Measurements from ENCODE around the gene MICAL2. TPM values are rescaled to one million over a fixed set of nuclear protein-coding genes. Genes with fewer than 3 reads are reported as not detected.

The MICAL2 gene
- total RNA-seq, 1 donor from 2014 or later, result 406 TPM

DNA sequence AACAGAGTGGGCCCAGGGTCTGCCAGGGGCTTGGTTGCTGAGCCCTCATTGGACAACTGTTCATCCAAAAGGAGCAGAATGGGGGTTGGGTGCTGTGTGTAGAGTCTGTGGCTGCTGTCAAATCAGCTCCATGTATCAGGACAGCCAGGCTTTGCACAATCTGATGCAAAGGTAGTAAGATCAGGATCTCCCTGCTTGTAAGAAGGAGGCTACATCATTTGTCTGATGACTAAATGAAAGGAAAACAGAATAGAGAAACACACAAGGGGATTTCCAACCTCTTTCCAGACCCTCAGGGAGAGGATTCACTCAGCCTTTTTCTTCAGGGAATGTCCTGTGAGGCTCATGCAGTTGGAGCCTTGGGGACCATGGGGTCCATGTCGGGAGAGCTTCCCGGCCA lies 7.2 kb downstream of the MICAL2 start:
- no peak for DNase-seq (ENCODE audit: low read depth, low spot score)

DNA sequence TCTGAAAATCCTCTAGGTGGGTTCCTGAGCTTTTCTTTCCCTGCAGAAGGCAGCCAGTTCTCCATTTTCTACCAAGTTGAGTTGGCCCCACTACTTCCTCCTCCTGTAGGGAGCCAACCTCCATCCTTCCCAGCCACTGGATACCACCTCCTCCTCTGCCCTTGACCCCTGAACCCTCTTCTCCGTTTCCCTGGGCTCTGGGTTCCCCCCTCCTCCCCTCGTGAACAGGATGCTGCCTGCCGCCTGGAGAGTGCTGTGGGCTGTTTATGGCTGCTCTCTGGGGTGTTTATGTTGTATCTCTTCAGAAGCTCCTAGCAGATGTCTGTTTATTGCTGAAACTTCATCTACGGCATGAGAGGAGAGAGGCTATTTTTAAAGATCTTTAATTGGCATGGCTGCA lies 8.6 kb downstream of the MICAL2 start:
- DNase-seq (ENCODE audit: low read depth, low spot score), result no peak

DNA sequence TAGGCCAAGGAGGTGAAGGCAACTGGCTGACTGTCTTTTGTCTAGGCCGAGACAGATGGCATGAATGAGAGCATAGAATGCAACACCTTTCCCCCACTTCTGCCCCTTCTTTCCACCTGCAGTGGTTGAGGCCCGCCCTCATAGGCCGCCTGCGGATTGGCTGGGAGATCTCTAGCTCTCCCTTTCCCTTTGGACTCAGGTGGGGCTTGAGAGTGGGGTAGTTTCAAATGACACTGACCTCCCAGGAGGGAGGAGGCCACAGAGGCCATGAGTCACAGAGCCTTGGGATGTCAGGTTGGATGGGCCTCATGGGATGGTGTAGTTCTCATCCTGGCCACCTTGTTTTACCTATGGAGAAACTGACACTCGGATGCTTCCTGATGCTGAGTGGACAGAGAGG lies 9.1 kb downstream of the MICAL2 start:
- no peak for DNase-seq (ENCODE audit: low read depth, low spot score)

DNA sequence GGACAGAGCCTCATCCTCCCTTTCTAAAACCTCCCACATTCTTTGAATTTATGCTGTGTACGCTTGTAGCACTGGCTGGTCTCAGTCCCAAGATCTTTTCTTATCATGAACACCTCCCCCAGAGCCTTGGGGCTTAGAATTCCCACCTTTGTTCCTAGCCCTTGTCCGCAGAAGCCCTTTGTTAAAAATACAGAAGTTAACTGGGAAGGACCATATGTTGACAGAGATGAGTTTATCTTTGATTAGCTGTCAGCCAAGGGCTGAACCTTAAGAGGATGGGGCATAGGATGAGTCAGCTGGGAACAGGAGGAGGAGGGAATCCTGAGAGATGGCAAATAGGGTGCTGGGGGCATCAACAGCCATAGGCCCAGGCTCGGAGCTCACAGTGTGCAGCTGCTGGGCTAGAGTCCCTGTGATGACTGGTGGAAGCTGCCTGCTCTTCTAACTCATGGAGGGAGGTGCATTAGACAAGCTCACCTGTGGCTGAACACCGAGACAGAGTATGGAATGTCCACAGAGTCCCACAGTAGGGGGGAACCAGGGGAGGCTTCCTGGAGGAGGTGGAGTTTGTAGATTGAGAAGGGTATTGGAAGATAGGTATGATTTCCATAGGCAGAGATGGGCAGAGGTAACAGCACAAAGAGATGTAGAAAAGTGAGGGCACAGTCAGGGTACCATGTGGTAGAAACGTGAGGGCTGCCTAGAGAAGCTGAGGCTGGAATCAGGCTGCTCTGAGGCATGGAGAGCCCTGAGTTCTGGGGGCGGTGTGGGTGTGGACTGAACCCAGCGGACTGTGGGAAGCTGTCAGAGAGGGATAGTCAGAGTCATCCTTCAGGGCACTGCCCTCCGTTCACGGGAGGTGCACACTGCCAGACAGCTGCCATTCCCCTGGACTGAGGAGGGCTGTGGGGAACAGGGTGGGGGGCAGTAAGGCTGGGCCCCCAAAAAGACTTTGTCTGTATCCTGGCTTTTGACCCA lies 9.9 kb downstream of the MICAL2 start:
- no peak for DNase-seq (ENCODE audit: low read depth, low spot score)

DNA sequence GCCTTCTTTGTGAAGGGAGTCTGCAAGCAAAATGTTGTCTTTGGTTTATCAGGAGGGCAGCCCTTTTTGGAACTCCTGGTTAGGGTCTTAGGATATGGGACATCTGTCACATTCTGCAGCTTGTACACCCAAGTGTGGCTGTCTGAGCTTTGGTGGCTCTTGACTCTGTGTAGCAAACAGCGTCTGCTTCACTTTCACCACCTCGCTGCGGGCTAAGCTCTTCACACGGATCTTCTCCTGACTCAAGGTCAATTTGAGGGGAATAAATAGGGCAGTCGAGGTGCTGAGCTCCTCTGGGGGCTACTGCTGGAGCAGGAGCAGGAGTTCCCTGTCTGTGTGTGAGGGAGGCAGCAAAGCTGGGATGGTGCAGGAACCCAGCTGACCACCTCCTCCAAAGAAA lies 10.6 kb downstream of the MICAL2 start:
- no peak for DNase-seq (ENCODE audit: low read depth, low spot score)

DNA sequence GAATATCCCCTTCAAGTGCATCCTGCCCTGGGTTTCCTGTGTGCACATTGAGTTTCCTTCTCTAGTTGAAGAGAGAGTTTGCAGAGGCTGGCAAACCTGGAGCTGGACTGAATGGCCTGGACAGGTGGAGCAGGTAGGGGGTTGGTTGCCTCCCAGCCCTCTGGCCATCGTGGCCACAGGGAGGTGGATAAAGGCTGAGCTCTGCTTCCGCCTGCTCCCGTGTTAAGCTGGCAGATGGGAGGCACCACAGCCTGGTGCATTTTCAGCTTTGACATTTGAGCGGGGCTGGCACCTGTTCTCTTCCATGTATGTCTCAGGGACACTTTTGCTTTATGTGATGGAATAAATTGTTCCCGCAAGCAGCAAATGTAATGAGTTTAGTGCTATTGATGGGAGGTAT lies 11.1 kb downstream of the MICAL2 start:
- DNase-seq (ENCODE audit: low read depth, low spot score), result no peak

DNA sequence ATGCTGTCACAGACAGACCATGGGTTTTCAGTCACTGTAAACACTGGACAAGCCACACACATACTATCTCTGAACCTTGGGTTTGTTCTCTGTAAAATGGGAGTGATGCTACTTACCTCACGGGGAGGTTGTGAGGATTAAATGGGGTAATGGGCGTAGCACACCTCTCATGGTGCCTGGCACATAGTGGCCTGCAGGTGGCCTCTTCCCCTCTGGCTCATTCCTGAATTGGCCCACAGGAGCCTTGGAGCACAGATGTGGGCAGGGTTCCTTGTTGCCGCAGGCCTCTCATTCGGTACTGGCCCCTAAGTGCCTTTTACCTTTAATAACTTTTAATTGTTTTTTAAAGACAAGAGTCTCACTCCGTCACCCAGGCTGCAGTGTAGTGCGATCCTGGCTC lies 11.7 kb downstream of the MICAL2 start:
- DNase-seq (ENCODE audit: low read depth, low spot score), result no peak

DNA sequence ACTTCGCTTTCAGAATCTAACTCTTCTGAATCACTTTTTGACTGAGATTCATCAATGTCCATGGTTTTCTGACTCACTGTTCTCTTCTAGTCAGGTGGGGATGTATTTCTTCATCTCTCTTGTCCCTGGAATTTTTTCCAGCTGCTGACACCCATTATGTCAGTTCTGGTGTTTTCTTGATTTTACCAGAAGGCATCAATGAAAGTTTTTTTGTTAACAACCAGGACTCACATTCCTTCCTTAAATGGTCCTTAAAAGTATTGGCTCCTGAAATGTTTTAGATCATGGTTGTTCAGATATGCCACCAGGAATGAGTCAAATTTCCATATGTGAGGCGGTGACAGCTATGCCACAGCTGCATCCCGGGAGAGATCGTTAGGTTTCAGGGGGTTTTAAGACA lies 12.9 kb downstream of the MICAL2 start:
- DNase-seq (ENCODE audit: low read depth, low spot score), result no peak

DNA sequence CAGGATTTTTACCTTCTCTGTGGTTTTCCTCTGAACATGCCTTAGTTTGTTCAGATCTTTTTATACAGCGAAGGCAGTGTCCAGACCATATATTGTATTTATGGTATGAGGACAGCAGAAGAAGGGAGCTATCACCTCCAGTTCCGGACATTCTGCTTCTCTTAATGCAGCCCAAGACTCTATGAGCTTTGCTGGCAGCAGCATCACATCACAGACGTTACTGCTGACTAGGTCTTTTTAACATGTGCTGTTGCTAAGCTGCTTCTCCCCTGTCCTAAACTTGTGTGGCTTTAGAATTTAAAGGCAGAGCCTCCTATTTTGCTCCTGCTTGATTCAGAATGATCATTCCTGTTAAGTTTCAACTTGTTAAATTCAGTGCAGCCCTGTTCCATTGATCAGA lies 13.4 kb downstream of the MICAL2 start:
- DNase-seq (ENCODE audit: low read depth, low spot score), result no peak

DNA sequence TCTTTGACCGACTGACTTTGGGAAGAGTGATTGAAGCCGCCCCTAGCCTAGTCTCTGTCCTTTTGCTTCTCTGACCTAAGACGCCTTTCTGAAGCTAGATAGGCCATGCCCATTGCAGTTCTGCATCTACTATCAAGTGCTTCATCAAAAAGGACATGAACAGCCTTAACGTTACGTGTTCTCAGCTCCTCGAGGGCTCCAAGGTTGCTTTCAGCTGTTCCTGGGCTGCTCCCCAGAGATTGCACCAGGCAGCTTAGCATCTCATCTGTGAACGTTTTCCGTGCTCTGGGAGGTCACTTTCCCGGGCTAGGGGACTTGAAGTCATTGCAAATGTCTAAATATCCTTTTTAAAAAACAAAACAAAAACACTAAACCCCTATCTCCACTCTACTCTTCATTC lies 13.9 kb downstream of the MICAL2 start:
- DNase-seq (ENCODE audit: low read depth, low spot score), result no peak

DNA sequence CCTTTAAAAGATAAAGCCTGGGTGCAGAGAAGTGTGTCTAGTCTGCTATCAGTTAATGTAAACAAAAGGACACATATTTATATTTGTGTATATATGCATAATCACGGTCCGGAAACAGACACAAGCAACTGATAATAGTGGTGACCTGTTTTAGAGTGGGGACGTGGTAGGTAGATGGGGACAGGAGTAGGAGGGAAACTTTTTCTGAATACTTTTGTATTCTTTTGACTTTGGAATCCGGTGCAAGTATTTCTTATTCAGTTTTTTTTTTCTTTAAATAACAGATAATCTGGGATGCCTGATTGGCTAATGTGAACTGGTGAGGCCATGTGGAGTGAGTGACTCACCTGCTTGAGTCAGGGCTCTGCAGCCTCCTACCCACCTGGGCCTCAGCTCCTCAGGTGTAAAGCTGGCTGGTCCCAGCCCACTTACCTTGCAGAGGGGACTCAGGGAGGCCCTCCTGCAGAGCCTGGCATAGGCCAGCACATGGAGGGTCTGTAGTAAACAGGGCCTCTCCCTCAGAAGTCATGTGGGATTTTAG lies 15.3 kb downstream of the MICAL2 start:
- no peak for DNase-seq (ENCODE audit: low read depth, low spot score)

DNA sequence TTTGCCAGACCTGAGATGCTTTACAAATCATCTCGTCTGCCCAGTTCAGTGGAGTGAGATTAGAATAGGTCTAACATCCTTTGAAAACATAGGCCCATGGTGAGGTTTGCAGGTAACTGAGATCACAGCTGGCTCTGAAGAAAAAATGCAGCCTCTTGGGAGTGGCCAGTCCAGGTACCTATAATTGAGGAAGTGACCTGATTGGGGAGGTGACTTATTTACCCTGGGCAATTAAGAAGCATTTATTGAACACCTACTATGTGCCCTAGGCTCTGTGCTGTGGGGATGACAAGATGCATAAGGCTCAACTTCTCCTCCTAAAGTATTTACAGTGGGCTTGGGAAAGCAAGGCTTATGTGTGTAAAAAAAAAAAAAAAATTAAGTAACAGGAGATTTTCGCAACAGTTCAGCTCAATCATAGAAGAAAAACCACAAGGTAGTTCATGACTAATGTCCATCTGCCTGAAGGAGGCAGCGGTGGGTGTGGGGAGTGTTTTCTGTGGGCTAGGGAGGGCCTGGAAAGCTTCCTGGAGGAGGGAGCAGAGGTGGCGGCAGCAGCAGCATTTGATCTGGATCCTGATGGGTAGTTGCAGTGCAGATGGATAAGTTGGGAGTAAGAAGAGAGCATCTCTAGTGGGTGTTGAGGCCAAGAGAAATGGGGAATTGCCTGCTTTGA lies 16.1 kb downstream of the MICAL2 start:
- no peak for DNase-seq (ENCODE audit: low read depth, low spot score)

DNA sequence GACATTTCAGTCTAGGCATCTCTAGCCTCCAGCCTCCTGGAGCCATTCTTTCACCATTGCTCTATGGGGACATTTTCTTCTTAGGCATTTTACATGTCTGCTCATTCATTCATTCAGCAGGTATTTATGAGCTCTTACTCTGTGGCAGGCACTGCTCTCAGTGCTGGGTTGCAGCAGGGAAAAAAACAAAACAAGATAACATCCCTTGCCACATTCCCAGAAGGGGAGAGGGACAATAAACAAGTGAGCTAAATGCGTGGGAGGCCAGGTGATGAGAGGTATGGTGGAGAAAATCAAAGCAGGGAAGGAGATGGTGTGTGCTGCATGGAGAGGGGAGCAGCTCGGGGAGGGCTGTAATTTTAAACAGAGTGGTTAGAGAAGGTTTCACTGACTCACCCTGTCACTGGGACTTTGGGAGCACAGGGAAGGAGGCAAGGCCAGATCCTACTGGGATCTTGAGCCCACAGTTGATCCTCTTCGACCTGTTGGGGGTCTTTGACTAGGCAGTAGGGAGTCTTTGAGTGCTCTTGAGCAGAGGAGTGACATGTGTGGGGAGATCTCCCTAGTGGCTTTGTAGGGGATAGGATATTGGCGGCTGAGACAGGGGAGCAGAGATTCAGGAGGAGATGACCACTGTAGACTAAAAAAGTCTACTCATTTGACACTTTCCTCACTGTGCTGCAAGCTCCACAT lies 17.0 kb downstream of the MICAL2 start:
- no peak for DNase-seq (ENCODE audit: low read depth, low spot score)

DNA sequence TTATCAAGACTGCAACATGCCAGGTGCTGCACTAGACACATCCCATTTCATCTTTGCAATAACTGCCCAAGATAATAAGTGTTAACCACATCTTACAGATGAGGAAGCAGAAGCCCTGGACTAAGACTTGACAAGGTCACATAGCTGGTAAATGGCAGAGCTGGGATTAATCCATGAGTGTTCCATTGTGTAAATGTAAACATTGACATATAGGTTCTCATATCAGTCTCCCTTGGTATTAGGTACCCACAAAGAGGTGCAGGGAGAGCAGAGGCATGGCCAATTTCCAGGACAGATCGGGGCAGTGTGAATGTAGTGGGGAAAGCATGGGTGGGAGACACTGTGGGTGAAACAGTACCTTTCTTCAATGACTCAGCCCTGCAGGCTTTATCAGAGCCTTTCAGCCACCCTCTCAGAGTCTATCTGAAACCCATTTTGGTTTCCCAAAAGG lies 17.9 kb downstream of the MICAL2 start:
- no peak for DNase-seq (ENCODE audit: low read depth, low spot score)

DNA sequence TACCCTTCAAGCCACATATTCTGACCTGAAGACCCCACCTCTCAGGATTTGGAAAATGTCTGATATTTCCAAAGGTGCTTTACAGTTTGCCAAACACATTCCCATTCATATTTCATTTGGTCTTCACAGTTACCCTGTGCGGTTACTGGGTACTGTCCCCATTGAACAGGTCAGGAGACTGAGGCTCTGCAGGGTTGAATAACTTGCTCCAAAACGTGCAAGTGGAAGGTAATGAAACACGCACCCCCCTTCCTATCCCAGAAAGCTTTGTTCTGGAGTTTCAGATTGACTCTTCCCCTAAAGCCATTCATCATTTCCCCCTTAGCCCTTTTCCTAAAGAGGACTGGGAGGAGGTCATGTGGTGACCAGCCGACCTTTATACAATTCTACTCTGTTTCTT lies 18.8 kb downstream of the MICAL2 start:
- DNase-seq (ENCODE audit: low read depth, low spot score), result no peak

DNA sequence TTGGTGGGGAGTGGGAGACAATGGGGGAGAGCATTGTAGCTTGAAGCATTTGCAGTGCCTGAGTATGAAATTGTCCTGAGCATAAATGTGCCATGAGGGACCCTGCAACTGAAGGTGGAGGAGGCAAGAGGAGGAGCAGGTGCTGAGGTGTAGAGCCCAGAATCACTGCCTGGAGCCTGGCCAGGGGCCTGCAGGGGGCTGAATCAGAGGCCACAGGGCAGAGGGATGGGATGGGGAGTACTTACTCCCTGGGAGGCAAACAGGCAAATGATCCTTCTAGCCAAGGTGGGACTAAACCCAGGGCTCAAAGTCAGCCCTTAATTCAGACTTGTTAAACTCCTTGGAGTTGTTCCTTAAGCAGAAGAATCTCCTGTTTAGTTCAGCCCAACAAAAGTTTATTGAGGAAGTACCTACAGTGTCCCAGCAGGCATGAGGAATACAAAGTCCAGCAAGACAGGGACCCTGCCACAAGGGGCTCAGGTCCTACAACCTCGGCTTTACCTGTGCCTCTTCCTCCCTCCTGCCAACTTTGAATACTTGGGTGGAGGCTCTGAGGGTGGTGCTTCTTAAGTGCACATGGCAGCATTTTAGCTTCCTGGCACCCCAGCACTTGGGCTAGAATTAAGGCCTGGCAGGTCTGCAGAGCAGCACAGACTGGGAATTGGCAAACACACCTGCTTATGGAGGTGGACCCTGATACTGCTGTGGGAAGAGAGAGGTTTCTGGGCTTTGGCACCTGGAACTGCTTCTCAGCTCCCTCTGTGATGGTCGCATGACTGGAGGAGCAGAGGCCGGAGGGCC lies 20.0 kb downstream of the MICAL2 start:
- DNase-seq (ENCODE audit: low read depth, low spot score), result no peak

DNA sequence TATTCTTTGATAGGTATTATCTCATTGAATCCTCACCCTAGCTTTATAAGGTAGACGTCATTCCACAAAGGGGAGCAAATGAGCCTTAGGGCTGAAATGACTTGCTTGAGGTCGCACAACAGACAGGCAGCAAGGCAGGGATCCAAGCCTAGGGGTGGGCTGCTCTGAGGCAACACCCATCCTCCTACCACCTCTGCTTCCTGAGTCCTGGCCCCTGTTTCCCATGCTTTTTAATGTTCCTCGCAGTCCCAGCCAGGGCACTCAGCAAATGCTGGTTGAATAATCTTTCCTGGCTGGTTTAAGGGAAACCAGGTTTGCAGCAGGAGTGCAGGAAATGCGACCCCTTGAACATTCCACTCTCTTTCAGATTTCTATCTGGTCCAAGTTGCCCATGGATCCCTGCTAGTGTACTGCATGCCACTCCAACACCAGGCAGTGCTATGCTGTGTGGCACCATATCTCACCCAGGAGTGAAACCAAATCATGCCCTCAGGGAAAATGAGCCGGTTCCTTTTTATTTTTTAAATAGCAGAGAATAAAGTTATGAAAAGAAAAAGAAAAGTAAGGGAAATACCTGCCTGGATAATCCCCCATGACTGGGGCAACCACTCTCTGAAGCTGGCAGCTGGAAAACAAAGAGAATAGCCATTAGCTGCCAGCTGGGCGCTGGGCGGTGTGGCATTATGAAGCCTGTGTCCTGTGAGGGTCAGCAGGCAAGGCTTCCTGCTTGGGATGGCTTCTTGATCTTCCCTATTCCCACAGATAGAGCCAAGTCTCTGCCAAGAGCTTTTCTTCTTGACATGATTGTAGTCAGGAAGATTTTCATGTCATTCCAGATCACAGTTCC lies 21.8 kb downstream of the MICAL2 start:
- no peak for DNase-seq (ENCODE audit: low read depth, low spot score)

DNA sequence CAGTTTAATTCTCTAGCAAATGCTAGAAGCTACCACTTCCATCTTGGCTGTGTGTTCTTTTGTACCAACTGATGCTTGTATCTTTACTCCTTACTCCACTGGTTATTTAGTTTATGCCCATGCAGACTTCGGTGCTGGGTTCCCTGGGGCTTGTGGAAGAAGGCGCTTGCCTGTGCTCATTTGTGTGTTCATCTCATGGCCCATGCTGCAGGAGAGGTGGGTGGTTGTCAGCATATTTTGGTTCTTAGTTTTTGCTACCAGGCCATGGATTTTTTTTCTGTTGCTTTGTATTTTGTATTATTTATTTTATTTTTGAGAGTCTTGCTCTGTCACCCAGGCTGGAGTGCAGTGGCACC lies 22.4 kb downstream of the MICAL2 start:
- DNase-seq (ENCODE audit: low read depth, low spot score), result no peak

DNA sequence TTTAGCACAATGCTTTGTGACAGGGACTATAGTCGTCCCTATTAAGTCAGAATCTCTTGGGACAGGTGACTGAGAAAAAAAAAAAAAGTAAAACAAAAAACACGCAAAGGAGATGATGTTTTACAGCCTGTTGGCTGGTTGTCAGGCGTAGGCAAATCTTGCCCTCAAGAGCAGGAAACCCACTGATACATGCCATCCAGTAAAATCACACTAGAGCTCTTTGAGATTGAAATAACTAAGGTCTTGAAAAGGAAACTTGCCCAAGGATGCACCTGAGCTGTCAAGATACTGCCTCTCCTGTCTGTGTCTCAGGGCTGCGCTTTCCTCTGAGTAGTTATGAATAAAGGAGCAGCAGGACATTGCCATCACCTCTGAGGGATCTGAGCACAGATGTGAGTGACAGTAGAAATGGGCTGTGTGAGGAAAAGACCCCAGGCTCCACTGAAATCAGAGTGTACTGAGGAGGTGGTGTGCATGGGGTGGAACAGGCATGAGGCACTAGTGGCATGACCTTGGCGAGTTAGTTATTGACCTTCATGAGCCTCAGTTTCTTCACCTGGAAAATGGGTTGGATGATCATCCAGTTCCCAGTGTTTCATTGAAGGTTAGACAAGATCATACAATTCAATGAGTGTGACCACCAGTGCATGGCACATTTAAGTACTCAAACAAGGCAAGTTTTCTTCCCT lies 23.3 kb downstream of the MICAL2 start:
- no peak for DNase-seq (ENCODE audit: low read depth, low spot score)

DNA sequence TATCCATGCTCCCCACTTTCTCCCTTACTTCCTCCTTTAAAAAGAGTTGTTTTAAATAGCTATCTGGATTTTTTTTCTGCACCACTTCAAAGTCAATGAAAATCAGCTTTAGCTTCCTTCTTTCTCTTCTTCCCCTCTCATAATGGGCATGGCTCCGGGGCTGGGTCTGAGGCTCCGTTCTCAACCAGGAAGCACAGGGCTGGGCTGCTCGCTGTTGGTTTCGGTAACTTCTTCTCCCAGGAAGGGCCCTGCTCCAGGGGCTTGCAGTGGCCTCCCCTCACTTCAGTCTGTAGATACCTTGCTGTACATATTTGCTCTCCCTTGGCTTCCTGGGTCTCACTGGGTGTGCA lies 23.8 kb downstream of the MICAL2 start:
- DNase-seq (ENCODE audit: low read depth, low spot score), result no peak
